HepG2 (cell line): ENCODE results near the gene PRDM12. TPM values are rescaled to one million over a fixed set of nuclear protein-coding genes. Genes with fewer than 3 reads are reported as not detected.

Source experiments
- ARID2 ChIP-seq: sonication (generic); formaldehyde crosslinking; IDR thresholded peaks from 2 replicates; pipeline ENCODE4 v1.8.1; 2022; ENCODE audit warnings: mild to moderate bottlenecking, missing genetic modification reagents, borderline replicate concordance
- EP300 ChIP-seq, 3 experiments: sonication (generic) in 1 of 3; formaldehyde crosslinking in 1 of 3; IDR thresholded peaks; 2 replicates each; pipeline versions ENCODE4 v1.5.1 to v1.6.1; 2011 to 2020; ENCODE audit warnings: low read depth in 2 of 3, low read length in 2 of 3, borderline replicate concordance in 1 of 3, improper control_type of control experiment in 1 of 3, mild to moderate bottlenecking in 1 of 3, missing genetic modification reagents in 1 of 3, moderate library complexity in 1 of 3
- GABPA ChIP-seq, 2 experiments: IDR thresholded peaks; 2 replicates each; pipeline ENCODE4 v1.6.1; 2011 to 2016; ENCODE audit warnings: low read depth in 2 of 2, low read length in 1 of 2, missing biosample characterization in 1 of 2, missing genetic modification characterization in 1 of 2
- GATAD2A ChIP-seq: IDR thresholded peaks from 2 replicates; pipeline ENCODE4 v1.6.1; 2016
- KDM2A ChIP-seq: sonication (generic); formaldehyde crosslinking; IDR thresholded peaks from 2 replicates; pipeline ENCODE4 v1.4.0; 2020; ENCODE audit warnings: low read depth, missing genetic modification reagents, borderline replicate concordance
- KDM3A ChIP-seq: IDR thresholded peaks from 2 replicates; pipeline ENCODE4 v1.6.1; 2018; ENCODE audit warnings: low read depth, missing compliant biosample characterization
- KLF16 ChIP-seq, 2 experiments: sonication (generic) in 1 of 2; formaldehyde crosslinking in 1 of 2; IDR thresholded peaks; 2 replicates each; pipeline versions ENCODE4 v1.6.1 to v1.8.0; 2016 to 2023; ENCODE audit warnings: missing genetic modification reagents in 2 of 2, missing compliant biosample characterization in 1 of 2
- PATZ1 ChIP-seq: sonication (generic); formaldehyde crosslinking; IDR thresholded peaks from 2 replicates; pipeline ENCODE4 v1.4.0; 2020; ENCODE audit warnings: missing genetic modification reagents
- RAD21 ChIP-seq: fragments of 450-650 bp; formaldehyde crosslinking; IDR thresholded peaks from 2 replicates; pipeline ENCODE4 v1.5.0; 2020; ENCODE audit warnings: mild to moderate bottlenecking
- REPIN1 ChIP-seq: sonication (generic); formaldehyde crosslinking; IDR thresholded peaks from 2 replicates; pipeline ENCODE4 v1.8.0; 2022; ENCODE audit warnings: missing genetic modification reagents, low read depth, mild to moderate bottlenecking, borderline replicate concordance
- RFX5 ChIP-seq: IDR thresholded peaks from 2 replicates; pipeline ENCODE4 v1.6.1; 2011; ENCODE audit warnings: low read depth, low read length, improper control_type of control experiment
- SCMH1 ChIP-seq: sonication (generic); formaldehyde crosslinking; IDR thresholded peaks from 2 replicates; pipeline ENCODE4 v1.9.0; 2021; ENCODE audit warnings: missing genetic modification reagents, mild to moderate bottlenecking, borderline replicate concordance
- SMC3 ChIP-seq: IDR thresholded peaks from 2 replicates; pipeline ENCODE4 v1.6.1; 2011; ENCODE audit warnings: low read length, improper control_type of control experiment
- TEAD3 ChIP-seq: optimal IDR thresholded peaks from 2 replicates; pipeline ENCODE3; 2016; ENCODE audit warnings: borderline replicate concordance
- TERF1 ChIP-seq: sonication (generic); formaldehyde crosslinking; IDR thresholded peaks from 2 replicates; pipeline ENCODE4 v1.8.0; 2022; ENCODE audit warnings: mild to moderate bottlenecking, missing genetic modification reagents, moderate library complexity
- THRA ChIP-seq: sonication (generic); formaldehyde crosslinking; IDR thresholded peaks from 2 replicates; pipeline ENCODE4 v1.4.0; 2020; ENCODE audit warnings: missing genetic modification reagents, borderline replicate concordance
- ZBTB14 ChIP-seq: sonication (generic); formaldehyde crosslinking; IDR thresholded peaks from 2 replicates; pipeline ENCODE4 v1.4.0; 2020; ENCODE audit warnings: missing genetic modification reagents
- ZBTB39 ChIP-seq: sonication (generic); formaldehyde crosslinking; IDR thresholded peaks from 2 replicates; pipeline ENCODE4 v1.5.0; 2020; ENCODE audit warnings: missing genetic modification reagents
- ZNF329 ChIP-seq: sonication (generic); formaldehyde crosslinking; IDR thresholded peaks from 2 replicates; pipeline ENCODE4 v1.9.0; 2021; ENCODE audit warnings: low read depth, mild to moderate bottlenecking, missing genetic modification reagents
- ZNF782 ChIP-seq: sonication (generic); formaldehyde crosslinking; IDR thresholded peaks from 2 replicates; pipeline ENCODE4 v1.4.0; 2020; ENCODE audit warnings: missing genetic modification reagents, mild to moderate bottlenecking, borderline replicate concordance
- polyA plus RNA-seq, 8 experiments: library from polyadenylated mRNA; depleted of rRNA in 3 of 8; stranded (reverse) in 7 of 8; unstranded in 1 of 8; fragments of >200 nt; fragmentation: Illumina TruSeq in 4 of 8; extraction: Trizol in 4 of 8; gene quantifications; 2 replicates each; pipeline versions ENCODE4 v1.2.1 to v1.2.3, GENCODE V29; 2011 to 2016; ENCODE audit warnings: low read depth in 4 of 8, missing spikeins in 1 of 8, mixed read lengths in 1 of 8; ENCODE audit not compliant: insufficient read depth in 1 of 8
- total RNA-seq, 5 experiments: library from RNA; depleted of rRNA; stranded (reverse); fragments of >200 nt; fragmentation: Illumina TruSeq; extraction: Trizol; gene quantifications; 2 replicates each; pipeline ENCODE4 v1.2.3, GENCODE V29; 2016; ENCODE audit warnings: low read depth in 1 of 5

Gene PRDM12
- total and polyA plus RNA-seq, 2 of the 13 experiments (the other 11 are each of a cell fraction or from before 2014, with no cell fraction given) = 0.04 to 0.07 TPM

GRCh38 chr9:130682421-130683121 is 18.2 kb downstream of the PRDM12 start (continued):
- TF ChIP-seq TERF1 (CRISPR knock-in tag) = no peak
- TF ChIP-seq ARID2 (CRISPR knock-in tag) = 0 out of 2 replicates have a peak, but pooled peaks have one; percentile 61
- no peak for TF ChIP-seq SCMH1 (CRISPR knock-in tag)
- peak; percentile 74 for TF ChIP-seq RAD21 (CRISPR knock-in tag)
- TF ChIP-seq PATZ1 (CRISPR knock-in tag) = 0 out of 2 replicates have a peak, but pooled peaks have one; percentile 20
- TF ChIP-seq SMC3 = peak; percentile 76
- peak; percentile 42; the same call in 1 of the 2 replicates for TF ChIP-seq REPIN1 (CRISPR knock-in tag)
- TF ChIP-seq THRA (CRISPR knock-in tag) = no peak
- TF ChIP-seq ZNF329 (CRISPR knock-in tag) = no peak
- no peak for TF ChIP-seq GABPA (IDR thresholded peaks at IDR 0.05; ENCODE audit: low read depth, low read length)
- no peak for TF ChIP-seq GABPA (CRISPR knock-in tag; IDR thresholded peaks at IDR 0.05; ENCODE audit: low read depth)
- peak; percentile 55 for TF ChIP-seq ZBTB14
- no peak for TF ChIP-seq EP300 (IDR thresholded peaks at IDR 0.05; ENCODE audit: low read depth in 2 of 2, low read length in 2 of 2)
- TF ChIP-seq EP300 (CRISPR knock-in tag; IDR thresholded peaks at IDR 0.05; ENCODE audit: borderline replicate concordance) = no peak
- TF ChIP-seq TEAD3 (CRISPR knock-in tag) = peak; percentile 49
- 0 out of 4 replicates have a peak, but pooled peaks of 1 of the 2 experiments have one; percentile 32 for TF ChIP-seq KLF16 (CRISPR knock-in tag; IDR thresholded peaks at IDR 0.05)
- TF ChIP-seq KDM2A (CRISPR knock-in tag) = peak; percentile 71
- TF ChIP-seq ZBTB39 (CRISPR knock-in tag) = no peak
- TF ChIP-seq RFX5 = no peak
- TF ChIP-seq ZNF782 (CRISPR knock-in tag) = 0 out of 2 replicates have a peak, but pooled peaks have one; percentile 25
- peak; percentile 29; the same call in 1 of the 2 replicates for TF ChIP-seq GATAD2A (CRISPR knock-in tag)
- 0 out of 2 replicates have a peak, but pooled peaks have one; percentile 19 for TF ChIP-seq KDM3A (CRISPR knock-in tag)
